Occipital lobe (tissue), 2 donors: ENCODE results near the gene FOXP1. TPM values are rescaled to one million over a fixed set of nuclear protein-coding genes. Genes with fewer than 3 reads are reported as not detected.

Experiments used
- DNase-seq: peaks from one replicate; lab custom pipeline; 2025; lab: John Stamatoyannopoulos, UW
- total RNA-seq: library from RNA; depleted of rRNA; stranded (reverse); fragments of >200 nt; gene quantifications from one replicate; pipeline ENCODE4 v1.2.3, GENCODE V29; 2014

FOXP1 gene
- total RNA-seq, 1 donor from 2014 or later, result 168 TPM

DNA sequence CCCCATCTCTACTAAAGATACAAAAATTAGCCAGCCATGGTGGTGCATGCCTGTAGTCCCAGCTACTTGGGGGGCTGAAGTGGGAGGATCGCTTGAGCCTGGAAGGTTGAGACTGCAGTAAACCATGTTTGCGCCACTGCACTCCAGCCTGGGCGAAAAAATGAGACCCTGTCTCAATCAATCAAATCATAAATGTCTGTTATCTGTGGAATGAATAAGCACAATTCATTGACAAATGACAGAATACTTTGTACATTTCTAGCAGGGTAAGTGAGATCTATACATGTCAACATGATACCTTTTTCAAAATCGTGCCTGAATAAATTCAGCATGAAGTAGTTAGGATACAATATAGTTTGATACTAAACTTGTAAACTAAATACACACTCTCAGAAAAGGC is 181.2 kb downstream of the FOXP1 start:
- no peak for DNase-seq

DNA sequence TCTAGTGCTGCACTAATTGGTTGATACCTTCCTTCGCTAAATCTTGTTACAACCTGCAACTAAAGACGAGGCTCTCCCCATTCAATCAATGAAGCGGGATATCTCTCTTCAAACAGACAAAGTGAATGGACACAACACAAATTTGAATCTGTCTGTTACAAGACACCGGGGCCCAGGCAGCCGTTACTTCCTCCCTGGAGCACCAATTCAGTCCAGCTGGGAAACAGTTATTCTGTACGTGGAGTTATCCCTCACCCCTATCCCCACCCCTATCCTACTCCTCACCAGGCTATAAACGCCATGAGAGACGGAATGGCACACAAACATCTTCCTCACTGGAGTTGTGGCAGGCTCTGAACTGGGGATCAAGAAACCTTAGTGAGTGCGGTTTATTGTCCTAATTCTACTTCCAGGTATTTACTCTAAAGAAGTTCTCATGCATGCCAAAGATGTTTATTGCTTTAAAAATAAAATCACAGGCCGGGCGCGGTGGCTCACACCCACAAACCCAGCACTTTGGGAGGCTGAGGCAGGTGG is 181.8 kb downstream of the FOXP1 start:
- DNase-seq, result no peak

DNA sequence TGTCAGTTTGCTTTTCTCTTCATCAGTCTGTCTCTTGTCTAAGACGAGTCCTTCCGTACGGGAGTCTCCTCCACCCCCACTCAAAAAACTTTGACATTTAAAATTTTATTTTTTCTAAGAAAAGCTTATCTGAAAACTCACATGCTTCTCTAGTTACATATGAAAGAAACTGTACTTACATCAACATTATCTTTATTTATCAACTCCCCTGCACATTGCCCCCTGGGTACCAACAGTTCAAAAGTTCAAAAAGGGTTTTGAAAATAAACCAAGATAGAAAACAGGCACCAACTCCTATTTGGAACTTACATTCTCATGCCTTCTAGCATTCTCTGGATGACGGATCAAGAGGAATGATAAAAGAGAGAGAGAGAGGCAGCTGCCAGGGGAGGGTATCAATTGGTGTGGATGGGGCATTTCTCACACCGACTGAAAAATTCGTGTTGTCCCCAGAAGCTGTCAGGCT is 182.5 kb downstream of the FOXP1 start:
- DNase-seq, result no peak

DNA sequence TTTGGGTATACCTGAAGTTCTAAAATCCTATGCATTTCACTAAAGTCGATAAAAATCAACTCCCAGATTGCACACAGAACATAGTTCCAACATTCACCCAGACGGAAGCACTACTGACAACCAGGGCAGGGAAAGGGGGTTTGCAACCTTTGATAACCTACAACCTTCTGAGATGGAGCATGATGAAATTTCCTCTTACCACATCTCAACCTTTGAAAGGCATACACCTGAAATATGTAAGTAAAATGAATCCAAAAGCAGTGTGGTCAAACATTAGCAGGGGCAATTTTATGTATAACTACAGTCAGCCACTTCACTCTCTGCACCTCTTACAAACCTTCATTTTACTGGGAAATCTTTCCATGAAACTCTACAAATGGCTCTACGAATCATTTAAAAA is 184.1 kb downstream of the FOXP1 start:
- DNase-seq, result no peak

DNA sequence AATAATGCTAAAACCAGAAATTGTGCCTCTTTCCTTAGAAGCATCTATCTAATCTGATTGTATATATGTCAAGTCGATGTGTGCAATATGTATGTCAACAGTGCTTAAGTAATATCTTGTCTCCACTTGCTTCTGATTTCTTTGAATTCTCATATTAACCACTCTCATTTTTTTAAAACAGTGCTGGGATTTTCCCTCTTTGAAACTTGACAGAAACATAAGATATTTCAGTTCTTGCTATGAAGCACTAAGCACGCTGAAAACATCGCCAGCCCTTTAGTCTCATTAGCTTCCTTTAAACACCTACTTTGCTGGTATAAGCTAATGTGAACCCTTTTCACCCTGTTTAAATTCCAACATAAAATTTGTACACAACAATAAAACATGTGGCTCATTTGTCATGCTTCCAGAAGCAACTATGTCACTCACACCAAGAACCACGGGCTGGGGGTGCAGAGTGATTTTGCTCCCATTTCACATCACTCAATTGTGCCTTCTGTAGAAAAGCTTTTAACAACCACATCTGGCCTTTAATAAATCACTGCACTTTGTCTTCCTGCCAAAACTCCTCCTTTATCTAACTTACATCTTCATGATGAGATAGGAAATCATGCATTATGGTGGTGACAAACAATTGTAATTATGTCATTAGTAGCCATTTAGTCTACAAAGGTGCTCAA is 185.2 kb downstream of the FOXP1 start:
- DNase-seq, result no peak

DNA sequence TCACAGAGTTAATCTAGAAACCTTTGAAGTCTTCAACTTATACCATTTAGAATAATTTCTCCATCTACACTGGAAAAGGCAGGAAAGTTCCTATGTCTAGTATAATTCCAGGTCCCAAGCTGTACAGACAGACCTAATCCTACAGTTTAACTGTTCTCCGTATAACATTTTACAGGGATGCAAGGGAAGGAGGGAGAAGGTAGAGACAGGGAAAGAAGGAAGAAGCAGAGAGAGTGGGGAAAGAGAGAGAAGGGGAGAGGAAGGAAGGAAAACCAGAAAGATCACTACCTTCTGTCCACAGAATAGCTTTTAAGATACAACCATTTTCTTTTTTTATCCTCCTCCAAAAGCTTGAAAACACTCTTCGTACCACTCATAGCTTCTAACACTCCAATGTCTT is 185.8 kb downstream of the FOXP1 start:
- DNase-seq, result no peak

DNA sequence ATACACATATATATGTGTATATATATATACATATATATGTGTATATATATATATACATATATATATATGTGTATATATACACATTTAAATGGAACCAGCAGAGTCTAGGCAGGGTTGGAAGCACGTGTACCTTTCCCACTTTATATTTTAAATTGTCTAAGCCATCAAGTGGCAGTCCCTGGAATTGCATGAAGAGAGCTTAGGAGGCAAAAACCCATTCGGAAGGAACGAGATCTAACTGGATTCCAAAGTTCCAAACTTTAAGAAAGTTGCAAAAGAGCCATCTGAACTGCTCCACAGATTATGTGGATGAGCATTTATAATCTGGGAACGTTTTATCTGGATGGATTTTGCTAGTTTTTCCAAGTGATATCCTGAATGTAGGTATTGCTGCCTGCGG is 186.5 kb downstream of the FOXP1 start:
- no peak for DNase-seq

DNA sequence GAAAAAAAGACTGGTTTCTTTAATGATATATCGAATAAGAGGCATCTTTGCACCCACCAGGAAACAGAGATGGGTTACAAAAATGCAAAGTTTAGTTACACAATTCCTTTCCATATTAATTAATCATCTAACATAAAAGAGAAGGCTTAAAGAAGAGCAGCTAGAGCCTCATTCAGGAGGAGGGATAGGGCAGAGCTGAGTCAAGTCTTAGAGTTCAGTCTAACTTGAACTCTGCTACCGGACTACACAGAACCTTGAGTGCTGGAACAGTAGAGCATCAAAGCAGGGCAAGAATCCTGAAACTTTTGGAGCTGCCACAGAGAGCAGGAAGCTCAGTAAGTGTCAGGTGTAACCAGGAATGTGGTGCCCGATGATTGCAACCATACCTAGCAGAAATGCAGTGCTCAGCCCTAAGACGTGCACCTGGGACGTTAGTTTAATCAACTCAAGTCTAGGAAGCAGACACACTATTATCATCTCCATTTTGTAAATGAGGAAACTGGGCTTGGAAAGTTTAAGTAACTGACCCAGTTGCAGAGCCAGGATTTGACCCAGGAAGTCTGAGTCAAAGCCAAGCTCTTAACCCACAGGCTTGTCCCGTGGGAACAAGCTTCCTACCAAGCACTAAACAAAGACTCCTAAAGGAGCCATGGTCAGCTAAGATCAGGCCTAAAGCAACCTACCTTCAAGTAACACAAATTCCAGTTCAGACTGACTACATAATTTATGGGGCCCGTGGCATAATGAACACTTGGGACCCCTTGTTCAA is 187.4 kb downstream of the FOXP1 start:
- DNase-seq, result no peak

DNA sequence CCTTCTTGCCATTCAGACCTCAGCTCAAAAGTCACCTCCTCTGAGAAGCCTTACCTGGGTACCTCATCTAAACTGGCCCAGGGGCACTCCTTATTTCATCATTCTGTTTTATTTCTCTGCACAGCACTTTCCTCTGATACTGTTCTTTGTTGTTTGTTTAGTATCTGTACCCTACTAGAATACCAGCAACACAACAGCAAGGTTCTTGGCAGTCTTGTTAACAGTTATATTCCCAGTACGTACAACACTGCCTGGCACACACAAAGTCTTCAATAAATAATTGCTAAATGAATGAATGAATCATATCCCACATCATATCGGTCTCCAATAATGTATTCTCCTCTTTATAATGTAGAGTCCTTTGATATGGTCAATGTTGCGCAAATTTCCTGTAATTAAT is 188.1 kb downstream of the FOXP1 start:
- no peak for DNase-seq

DNA sequence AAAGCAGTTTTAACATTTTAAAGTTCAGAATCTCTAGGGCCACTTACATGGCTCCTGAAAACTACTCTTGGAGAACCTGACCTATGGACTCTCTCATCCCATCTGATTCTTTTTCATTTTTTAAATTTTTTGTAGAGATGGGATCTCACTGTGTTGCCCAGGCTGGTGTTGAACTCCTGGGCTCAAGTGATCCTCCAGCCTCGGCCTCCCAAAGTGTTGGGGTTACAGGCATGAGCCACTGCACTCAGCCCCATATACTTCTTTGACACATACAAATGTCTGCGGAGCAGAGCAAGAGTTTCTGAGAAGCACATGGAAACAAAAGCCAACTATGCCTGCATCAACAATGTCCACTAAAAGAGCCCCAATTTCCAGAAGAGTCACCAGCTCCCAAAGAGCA is 189.8 kb downstream of the FOXP1 start:
- DNase-seq, result no peak

DNA sequence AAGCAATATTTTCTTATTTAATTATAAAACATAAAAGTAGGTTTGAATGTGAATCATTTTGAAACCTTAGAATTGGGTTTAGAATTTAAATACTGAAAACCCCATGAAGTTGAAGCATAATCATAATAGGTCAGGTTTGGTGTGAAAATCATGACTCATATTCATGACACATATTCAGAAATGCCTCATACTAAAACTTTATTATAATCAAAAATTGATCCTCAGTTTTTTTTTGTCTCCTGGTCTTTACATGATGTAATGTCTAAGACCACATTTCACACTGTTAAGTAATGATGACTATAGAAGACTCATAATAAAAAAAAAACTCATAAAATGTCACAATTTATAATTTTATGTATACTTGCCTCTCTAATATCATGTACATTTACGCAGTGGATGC is 190.4 kb downstream of the FOXP1 start:
- DNase-seq, result no peak

DNA sequence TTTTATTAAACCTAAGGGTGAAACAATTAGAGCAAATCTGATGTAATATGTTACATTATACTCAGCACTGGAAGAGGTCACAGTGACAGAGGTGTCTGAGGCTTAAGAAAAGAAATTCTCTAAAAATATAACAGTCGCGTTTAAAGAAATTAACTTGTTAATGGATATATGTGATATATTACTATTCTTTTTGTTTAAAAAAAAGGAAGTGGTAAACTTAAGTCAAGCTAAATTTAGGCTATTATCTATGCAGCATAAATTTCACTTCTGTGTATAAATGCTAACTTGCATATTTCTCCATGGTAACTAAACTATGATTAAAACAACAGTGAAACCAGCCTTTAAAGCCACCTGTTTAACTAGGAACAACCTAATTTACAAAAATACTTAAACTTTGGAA is 191.3 kb downstream of the FOXP1 start:
- DNase-seq, result no peak

DNA sequence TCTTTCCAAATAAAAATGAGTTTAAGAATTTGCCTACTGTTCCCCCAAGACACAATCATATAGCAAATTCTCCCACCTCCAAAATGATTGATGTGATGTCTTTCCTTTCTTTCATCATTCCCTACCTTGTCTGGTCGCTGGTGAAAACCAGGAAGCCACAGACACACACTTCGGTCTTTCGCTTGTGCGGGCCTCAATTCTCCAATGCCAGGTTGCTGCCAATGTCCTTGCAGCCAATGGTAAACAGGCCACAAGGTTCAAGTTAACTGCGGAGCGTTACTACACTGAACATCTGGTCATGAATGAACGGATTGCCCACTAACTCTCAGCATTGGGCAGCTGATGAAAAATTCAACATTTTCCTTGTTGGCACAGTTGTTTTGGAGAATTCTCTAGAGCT is 192.2 kb downstream of the FOXP1 start:
- no peak for DNase-seq

DNA sequence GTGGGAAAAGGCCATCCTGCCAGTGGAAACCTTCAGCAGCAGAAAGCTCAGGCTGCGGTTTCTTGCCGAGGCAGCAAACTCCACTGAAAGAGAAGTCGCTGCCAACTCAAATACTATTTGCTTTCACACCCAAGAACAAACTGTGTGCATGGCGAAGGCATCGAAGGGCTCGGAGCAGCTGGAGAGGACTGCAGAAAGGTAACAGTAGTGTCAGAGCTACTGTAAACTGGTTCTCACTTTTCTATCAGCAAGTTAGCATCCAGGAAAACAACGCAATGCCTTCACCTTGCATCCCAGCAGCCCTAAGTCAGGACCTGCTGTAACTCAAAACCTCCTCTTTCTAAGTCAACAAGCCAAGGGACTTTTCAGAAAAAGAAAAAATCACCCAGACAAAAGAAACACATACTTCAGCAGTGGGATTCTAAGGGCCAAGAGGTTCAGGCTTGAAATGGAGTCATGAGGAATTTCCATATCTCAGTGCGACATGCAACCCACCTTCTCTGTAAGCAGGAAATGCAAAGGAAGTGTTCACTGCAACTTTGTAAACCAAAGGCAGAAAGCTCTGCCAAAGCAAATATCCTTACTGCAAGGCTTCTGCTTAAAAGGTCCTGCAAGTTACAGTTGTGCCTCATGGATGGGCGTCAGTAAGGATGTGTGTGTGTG is 193.5 kb downstream of the FOXP1 start:
- no peak for DNase-seq

DNA sequence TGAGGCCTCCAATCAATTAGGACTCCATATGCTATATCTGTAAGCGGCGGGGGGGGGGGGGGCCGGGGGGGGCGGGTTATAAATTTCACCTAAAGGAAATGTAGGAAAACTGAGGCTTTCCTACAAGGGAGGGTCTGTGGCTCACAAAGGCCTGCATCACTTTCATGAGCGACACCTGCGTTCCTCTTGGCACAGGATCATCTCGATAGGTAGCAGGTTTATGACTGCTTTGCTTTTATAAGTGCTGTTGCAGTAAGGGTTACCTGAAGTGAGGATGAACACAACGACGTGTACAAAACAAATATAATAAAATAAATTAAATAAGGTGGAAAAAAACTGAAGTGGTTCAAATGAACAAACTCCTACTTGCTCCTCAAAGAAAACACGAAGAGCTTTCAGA is 194.3 kb downstream of the FOXP1 start:
- DNase-seq, result no peak

DNA sequence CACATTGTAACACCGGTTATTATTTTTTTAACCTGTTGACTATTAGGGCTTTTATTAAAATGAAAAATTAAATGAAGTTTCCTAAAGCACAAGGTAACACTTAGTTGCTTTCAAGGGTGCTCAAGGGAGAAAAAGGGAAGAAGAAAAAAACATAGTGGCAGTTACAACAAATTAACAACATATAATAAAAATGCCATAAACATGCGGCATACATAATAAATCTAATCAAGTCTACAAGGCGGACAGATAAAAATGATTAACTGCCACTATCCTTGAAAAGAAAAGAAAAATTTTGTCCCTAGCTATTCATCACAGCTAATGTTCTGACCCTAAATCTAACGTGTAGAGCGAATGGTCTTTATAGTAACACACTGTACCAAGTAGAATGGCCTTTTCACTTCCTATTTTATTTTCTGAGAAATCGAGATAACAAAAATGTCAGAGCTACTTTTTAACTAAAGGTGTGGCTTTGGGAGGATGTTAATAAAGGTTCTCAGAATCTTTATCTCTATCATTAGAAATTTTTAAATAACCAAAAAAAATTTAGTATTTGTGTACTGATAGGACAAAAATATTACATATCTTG is 194.9 kb downstream of the FOXP1 start:
- no peak for DNase-seq

DNA sequence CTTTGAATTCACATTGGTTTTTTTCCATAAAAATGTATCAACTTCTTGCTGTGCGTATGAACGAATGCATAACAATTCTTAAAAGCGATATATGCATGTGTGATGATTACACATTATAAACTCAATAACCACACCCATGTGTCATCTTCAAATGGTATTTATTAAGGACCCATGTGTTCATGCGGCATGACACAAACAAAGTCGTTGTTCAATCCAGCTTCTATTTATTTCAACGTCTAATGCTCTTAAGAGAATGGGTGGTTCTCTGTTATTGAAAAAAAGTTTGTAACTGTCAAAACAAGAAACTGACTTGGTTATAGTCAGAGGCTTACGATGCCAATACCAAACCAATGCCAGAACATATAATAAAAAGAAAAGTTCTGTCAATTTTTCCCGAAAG is 195.9 kb downstream of the FOXP1 start:
- no peak for DNase-seq

DNA sequence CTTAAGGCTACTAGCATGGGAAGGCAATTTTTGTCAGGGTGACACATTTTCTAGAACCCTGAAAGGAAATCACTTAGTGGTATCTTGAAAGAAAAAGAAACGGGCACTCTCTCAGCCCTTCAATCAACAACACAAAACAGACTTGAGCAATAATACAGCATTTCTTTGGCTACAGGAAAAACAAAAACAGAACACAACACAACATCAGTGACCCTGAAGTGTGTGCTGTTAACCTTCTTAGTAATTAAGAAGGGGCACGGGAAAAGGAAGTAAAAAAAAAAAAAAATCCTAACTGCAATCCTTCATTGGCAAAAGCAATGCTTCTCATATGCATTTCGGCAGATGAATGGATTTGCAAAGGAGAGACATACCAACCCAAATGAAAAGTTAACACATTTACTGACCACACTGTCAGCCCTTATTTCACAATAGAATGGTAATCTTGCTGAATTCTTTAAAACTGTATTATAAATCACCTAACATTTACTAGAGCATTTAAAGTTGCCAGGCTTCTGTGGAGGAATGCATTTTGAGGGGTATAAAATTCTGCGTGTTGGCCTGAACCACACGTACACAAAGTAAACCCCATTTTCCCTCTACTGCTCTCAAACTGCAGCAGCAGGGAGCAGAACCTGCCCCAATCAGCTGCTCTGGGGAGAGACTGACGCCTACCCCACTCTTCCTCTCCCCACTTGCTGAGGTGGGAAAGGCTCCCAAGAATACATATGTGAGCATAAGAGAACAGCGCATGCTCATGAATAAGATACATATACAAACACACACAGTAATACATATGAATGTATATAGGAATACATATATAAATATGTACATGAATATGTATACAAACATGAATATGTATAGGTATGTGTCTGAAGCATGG is 198.5 kb downstream of the FOXP1 start:
- no peak for DNase-seq

DNA sequence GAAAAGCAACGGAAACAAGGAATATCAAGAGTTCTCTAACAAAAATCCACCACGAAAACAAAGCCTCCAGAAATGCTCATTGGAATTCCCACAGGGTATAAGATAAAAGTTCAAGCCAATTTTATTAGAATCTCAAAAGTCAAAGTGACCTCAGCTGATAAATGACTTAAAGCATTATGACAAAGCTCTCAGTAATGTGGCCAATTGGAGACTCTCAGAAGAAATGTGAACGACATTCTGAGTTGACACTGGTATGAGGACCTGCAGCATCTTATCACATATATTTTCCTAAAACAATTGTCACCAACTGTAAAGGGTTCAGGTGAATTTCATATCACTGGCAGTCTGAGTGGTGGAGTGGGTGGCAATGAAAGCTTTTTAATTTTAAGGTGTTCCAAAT is 199.1 kb downstream of the FOXP1 start:
- DNase-seq, result no peak

DNA sequence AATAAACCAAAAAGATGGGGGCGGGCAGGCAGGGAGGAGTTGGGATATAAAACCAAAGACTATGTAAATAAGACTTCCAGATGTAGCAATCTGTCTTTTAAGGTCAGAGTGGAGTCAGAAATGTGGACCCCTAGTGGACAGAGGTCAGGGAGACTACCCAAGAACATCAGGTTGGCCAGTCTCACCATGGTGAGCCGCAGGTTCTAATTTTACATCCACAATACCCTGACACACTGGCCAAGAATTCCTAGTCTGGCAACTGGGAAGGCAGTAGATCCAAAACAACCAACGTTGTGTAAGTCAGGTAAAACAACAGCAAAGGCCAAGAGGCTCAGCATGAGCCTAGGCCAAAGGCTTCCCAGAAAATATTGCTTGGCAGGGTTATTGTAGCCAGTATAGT is 203.4 kb downstream of the FOXP1 start:
- DNase-seq, result no peak

DNA sequence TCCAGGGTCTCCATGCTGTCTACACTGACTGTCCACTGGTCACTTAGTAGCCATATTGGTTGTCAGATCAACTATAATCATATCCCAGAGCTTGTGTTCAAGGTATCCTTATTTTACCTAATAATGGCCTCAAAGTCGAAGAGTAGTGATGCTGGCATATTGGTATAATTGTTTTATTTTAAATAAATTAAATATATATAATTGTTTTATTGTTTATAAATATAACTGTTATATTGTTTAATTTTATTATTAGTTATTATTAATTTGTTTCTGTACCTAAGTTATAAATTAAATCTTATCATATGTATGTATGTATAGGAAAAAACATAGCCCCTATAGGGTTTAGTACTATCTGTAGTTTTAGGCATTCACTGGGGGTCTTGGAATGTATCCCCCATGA is 205.0 kb downstream of the FOXP1 start:
- no peak for DNase-seq
